A549 (cell line): ENCODE results near the gene SNAP25.

ENCODE experiments used
- BHLHE40 ChIP-seq: IDR thresholded peaks from 2 replicates; pipeline ENCODE4 v1.6.1; 2012; ENCODE audit warnings: low read depth, low read length, inconsistent platforms
- CBX8 ChIP-seq: fragments of 200-600 bp; sonication (generic); IDR thresholded peaks from 2 replicates; pipeline ENCODE4 v1.6.1; 2016
- EHF ChIP-seq: fragments of 250-450 bp; sonication (Bioruptor Pico); IDR thresholded peaks from 2 replicates; pipeline ENCODE4 v1.5.0; 2020; ENCODE audit warnings: mild to moderate bottlenecking
- EP300 ChIP-seq, 2 experiments: fragments of >200 bp; sonication (Bioruptor Twin); formaldehyde crosslinking; IDR thresholded peaks; 2 replicates in 1 of 2; 3 replicates in 1 of 2; pipeline ENCODE4 v1.6.1; 2016 to 2017
- HDAC2 ChIP-seq: fragments of 200-600 bp; sonication (generic); IDR thresholded peaks from 2 replicates; pipeline ENCODE4 v1.6.1; 2016
- PHF8 ChIP-seq: fragments of 200-600 bp; sonication (generic); IDR thresholded peaks from 2 replicates; pipeline ENCODE4 v1.6.1; 2016; ENCODE audit warnings: low read depth, mild to moderate bottlenecking, antibody characterized with exemption, moderate library complexity, borderline replicate concordance
- ZFP36 ChIP-seq: fragments of 450-650 bp; IDR thresholded peaks from 2 replicates; pipeline ENCODE4 v1.6.1; 2014; ENCODE audit warnings: borderline replicate concordance; ENCODE audit not compliant: partially characterized antibody
- TF ChIP-seq, protein P1 (sequence below): fragments of >200 bp; sonication (Bioruptor Twin); formaldehyde crosslinking; IDR thresholded peaks from 3 replicates; pipeline ENCODE4 v1.5.1; 2016
- TF ChIP-seq, protein P2 (sequence below): IDR thresholded peaks from 2 replicates; pipeline ENCODE4 v1.6.1; 2012
- TF ChIP-seq, protein P3 (sequence below): fragments of >200 bp; sonication (Bioruptor Twin); formaldehyde crosslinking; IDR thresholded peaks from 2 replicates; pipeline ENCODE4 v1.6.1; 2016
- TF ChIP-seq, protein P4 (sequence below): IDR thresholded peaks from 2 replicates; pipeline ENCODE4 v1.6.1; 2012; ENCODE audit warnings: low read depth, borderline replicate concordance
- TF ChIP-seq, protein P5 (sequence below): fragments of 200-600 bp; sonication (generic); IDR thresholded peaks from 2 replicates; pipeline ENCODE4 v1.6.1; 2016; ENCODE audit warnings: antibody characterized with exemption, mild to moderate bottlenecking, moderate library complexity
- TF ChIP-seq, protein P6 (sequence below): IDR thresholded peaks from 2 replicates; pipeline ENCODE4 v1.6.1; 2012

DNA sequence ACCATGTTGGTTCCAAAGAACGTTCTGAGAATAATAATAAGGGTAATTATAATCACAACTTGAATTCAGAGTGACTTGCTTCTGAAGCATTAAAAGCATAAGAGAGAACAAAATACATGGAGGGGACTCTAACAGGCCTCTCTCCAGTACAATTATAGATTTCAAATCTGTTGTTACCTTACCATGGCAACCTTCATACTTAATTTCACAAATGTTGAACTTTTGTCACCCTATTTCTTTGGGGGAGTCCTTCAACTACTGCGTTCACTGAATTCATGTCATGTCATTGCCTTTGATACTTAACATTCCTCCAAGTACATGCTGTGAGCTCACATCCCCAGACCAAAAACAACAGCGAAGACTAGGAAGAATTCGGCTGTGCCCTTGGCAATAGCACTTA, 111.4 kb downstream of the SNAP25 start:
- TF ChIP-seq, protein P1, sequence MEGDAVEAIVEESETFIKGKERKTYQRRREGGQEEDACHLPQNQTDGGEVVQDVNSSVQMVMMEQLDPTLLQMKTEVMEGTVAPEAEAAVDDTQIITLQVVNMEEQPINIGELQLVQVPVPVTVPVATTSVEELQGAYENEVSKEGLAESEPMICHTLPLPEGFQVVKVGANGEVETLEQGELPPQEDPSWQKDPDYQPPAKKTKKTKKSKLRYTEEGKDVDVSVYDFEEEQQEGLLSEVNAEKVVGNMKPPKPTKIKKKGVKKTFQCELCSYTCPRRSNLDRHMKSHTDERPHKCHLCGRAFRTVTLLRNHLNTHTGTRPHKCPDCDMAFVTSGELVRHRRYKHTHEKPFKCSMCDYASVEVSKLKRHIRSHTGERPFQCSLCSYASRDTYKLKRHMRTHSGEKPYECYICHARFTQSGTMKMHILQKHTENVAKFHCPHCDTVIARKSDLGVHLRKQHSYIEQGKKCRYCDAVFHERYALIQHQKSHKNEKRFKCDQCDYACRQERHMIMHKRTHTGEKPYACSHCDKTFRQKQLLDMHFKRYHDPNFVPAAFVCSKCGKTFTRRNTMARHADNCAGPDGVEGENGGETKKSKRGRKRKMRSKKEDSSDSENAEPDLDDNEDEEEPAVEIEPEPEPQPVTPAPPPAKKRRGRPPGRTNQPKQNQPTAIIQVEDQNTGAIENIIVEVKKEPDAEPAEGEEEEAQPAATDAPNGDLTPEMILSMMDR = no peak
- TF ChIP-seq BHLHE40 (no peak), HDAC2 (no peak), EHF (CRISPR knock-in tag) (no peak), PHF8 (no peak), EP300 (IDR thresholded peaks at IDR 0.05) (no peak), ZFP36 (no peak), CBX8 (no peak)
- TF ChIP-seq, protein P2, sequence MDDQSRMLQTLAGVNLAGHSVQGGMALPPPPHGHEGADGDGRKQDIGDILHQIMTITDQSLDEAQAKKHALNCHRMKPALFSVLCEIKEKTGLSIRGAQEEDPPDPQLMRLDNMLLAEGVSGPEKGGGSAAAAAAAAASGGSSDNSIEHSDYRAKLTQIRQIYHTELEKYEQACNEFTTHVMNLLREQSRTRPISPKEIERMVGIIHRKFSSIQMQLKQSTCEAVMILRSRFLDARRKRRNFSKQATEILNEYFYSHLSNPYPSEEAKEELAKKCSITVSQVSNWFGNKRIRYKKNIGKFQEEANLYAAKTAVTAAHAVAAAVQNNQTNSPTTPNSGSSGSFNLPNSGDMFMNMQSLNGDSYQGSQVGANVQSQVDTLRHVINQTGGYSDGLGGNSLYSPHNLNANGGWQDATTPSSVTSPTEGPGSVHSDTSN = no peak
- TF ChIP-seq, protein P3, sequence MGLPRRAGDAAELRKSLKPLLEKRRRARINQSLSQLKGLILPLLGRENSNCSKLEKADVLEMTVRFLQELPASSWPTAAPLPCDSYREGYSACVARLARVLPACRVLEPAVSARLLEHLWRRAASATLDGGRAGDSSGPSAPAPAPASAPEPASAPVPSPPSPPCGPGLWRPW = no peak
- TF ChIP-seq, protein P4, sequence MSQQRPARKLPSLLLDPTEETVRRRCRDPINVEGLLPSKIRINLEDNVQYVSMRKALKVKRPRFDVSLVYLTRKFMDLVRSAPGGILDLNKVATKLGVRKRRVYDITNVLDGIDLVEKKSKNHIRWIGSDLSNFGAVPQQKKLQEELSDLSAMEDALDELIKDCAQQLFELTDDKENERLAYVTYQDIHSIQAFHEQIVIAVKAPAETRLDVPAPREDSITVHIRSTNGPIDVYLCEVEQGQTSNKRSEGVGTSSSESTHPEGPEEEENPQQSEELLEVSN = no peak
- TF ChIP-seq, protein P5, sequence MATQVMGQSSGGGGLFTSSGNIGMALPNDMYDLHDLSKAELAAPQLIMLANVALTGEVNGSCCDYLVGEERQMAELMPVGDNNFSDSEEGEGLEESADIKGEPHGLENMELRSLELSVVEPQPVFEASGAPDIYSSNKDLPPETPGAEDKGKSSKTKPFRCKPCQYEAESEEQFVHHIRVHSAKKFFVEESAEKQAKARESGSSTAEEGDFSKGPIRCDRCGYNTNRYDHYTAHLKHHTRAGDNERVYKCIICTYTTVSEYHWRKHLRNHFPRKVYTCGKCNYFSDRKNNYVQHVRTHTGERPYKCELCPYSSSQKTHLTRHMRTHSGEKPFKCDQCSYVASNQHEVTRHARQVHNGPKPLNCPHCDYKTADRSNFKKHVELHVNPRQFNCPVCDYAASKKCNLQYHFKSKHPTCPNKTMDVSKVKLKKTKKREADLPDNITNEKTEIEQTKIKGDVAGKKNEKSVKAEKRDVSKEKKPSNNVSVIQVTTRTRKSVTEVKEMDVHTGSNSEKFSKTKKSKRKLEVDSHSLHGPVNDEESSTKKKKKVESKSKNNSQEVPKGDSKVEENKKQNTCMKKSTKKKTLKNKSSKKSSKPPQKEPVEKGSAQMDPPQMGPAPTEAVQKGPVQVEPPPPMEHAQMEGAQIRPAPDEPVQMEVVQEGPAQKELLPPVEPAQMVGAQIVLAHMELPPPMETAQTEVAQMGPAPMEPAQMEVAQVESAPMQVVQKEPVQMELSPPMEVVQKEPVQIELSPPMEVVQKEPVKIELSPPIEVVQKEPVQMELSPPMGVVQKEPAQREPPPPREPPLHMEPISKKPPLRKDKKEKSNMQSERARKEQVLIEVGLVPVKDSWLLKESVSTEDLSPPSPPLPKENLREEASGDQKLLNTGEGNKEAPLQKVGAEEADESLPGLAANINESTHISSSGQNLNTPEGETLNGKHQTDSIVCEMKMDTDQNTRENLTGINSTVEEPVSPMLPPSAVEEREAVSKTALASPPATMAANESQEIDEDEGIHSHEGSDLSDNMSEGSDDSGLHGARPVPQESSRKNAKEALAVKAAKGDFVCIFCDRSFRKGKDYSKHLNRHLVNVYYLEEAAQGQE = no peak
- TF ChIP-seq, protein P6, sequence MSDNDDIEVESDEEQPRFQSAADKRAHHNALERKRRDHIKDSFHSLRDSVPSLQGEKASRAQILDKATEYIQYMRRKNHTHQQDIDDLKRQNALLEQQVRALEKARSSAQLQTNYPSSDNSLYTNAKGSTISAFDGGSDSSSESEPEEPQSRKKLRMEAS = no peak
